NCI-H187 treated with DMSO at 0.1 percent for 48 hours (cell line): ENCODE data around the gene RIMKLA.

Experiments
- DNase-seq: peaks from one replicate; lab custom pipeline; 2025; lab: John Stamatoyannopoulos, UW

The RIMKLA gene

GRCh38 chr1:42372796-42373195 is 7.8 kb upstream of the RIMKLA start:
- DNase-seq, result no peak

GRCh38 chr1:42379794-42380585 is 602 bp upstream of the RIMKLA start:
- no peak for DNase-seq

GRCh38 chr1:42381280-42381673 is 685 bp downstream of the RIMKLA start:
- DNase-seq, result no peak

- DNase-seq, result no peak
Measured at GRCh38 chr1:42385283-42385682, 4.7 kb downstream of the RIMKLA start.

GRCh38 chr1:42386051-42386450 is 5.5 kb downstream of the RIMKLA start:
- DNase-seq, result no peak

GRCh38 chr1:42392255-42392654 is 11.7 kb downstream of the RIMKLA start:
- peak; percentile 75 for DNase-seq

GRCh38 chr1:42392967-42393848 is 12.6 kb downstream of the RIMKLA start:
- no peak for DNase-seq

- DNase-seq, result no peak
Measured at GRCh38 chr1:42399315-42400100, 18.9 kb downstream of the RIMKLA start.

- DNase-seq, result no peak
Measured at GRCh38 chr1:42403880-42404400, 23.3 kb downstream of the RIMKLA start.

GRCh38 chr1:42414551-42415496 is 34.2 kb downstream of the RIMKLA start:
- DNase-seq, result no peak

- no peak for DNase-seq
Measured at GRCh38 chr1:42417166-42417565, 36.6 kb downstream of the RIMKLA start.

GRCh38 chr1:42418516-42418915 is 37.9 kb downstream of the RIMKLA start:
- no peak for DNase-seq

GRCh38 chr1:42419126-42419821 is 38.7 kb downstream of the RIMKLA start:
- no peak for DNase-seq

GRCh38 chr1:42420121-42420520 is 39.5 kb downstream of the RIMKLA start:
- DNase-seq, result no peak

GRCh38 chr1:42420911-42421585 is 40.5 kb downstream of the RIMKLA start:
- peak; percentile 83 for DNase-seq

GRCh38 chr1:42422737-42423136 is 42.1 kb downstream of the RIMKLA start:
- peak; percentile 59 for DNase-seq

- DNase-seq, result peak; percentile 96
Measured at GRCh38 chr1:42423681-42424080, 43.1 kb downstream of the RIMKLA start.

- DNase-seq, result no peak
Measured at GRCh38 chr1:42424201-42424600, 43.6 kb downstream of the RIMKLA start.

GRCh38 chr1:42427240-42427639 is 46.6 kb downstream of the RIMKLA start:
- DNase-seq, result no peak

GRCh38 chr1:42429603-42430002 is 49.0 kb downstream of the RIMKLA start:
- DNase-seq, result no peak
